Measurements from ENCODE around the gene ENTPD2.

DNA sequence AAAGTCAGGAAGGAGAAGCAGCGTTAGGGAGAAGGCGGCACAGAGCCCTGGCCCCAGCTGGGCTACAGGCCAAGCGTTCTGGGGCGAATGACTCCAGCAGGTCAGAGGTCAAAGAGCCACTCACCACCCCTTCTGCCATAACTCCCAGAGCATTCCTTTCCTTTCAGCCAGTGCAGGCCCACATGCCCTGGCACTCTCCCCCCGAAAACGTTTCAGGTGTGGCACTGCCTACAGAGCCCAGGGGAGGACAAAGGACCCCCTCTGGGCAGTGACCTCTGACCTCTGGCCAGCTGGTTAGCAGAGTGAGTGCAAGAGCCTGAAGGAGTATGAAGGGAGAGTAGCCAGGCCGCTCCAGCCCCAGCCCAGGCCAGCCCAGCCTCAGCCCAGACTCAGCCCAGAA, 30.7 kb downstream of the ENTPD2 start:
- TF ChIP-seq, protein P1, sequence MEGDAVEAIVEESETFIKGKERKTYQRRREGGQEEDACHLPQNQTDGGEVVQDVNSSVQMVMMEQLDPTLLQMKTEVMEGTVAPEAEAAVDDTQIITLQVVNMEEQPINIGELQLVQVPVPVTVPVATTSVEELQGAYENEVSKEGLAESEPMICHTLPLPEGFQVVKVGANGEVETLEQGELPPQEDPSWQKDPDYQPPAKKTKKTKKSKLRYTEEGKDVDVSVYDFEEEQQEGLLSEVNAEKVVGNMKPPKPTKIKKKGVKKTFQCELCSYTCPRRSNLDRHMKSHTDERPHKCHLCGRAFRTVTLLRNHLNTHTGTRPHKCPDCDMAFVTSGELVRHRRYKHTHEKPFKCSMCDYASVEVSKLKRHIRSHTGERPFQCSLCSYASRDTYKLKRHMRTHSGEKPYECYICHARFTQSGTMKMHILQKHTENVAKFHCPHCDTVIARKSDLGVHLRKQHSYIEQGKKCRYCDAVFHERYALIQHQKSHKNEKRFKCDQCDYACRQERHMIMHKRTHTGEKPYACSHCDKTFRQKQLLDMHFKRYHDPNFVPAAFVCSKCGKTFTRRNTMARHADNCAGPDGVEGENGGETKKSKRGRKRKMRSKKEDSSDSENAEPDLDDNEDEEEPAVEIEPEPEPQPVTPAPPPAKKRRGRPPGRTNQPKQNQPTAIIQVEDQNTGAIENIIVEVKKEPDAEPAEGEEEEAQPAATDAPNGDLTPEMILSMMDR (IDR thresholded peaks at IDR 0.05; ENCODE audit: insufficient read depth, low read length, poor library complexity, severe bottlenecking) = no peak
- no peak for TF ChIP-seq EZH2phosphoT487 (conservative IDR thresholded peaks at IDR 0.05; ENCODE audit: low read length)
